Activated naive CD4-positive, alpha-beta T cell treated with anti-CD3 and anti-CD28 coated beads for 36 hours (primary cell): ENCODE data around the gene RAB11B. TPM values are rescaled to one million over a fixed set of nuclear protein-coding genes. Genes with fewer than 3 reads are reported as not detected.
"Not testable (repeated sequence)": the region's sequence is repeated elsewhere in the genome, so short reads cannot be mapped to it uniquely, and the experiment has no call there.

Experiments used
- CTCF ChIA-PET: fragments of 350-600 bp; sonication (Branson Sonifier 250); formaldehyde crosslinking; loops from one replicate; lab custom pipeline; 2021; ENCODE audit warnings: antibody characterized with exemption; lab: Charles Lee
- DNase-seq: peaks from one replicate; pipeline ENCODE4 v3.0.0-alpha.2; 2020
- H3K27ac Mint-ChIP-seq: one replicate; pipeline ENCODE4 v1.8.0; 2021; ENCODE audit warnings: mild to moderate bottlenecking, mixed read lengths
- H3K27me3 Mint-ChIP-seq: one replicate; pipeline ENCODE4 v1.8.0; 2021; ENCODE audit warnings: low read depth, mixed read lengths
- H3K36me3 Mint-ChIP-seq: one replicate; pipeline ENCODE4 v1.8.0; 2021; ENCODE audit warnings: low read depth, mixed read lengths
- H3K4me1 Mint-ChIP-seq: one replicate; pipeline ENCODE4 v1.8.0; 2021; ENCODE audit warnings: low read depth, mixed read lengths
- H3K4me3 Mint-ChIP-seq: one replicate; pipeline ENCODE4 v1.8.0; 2021; ENCODE audit warnings: mild to moderate bottlenecking, moderate library complexity, mixed read lengths
- H3K9me3 Mint-ChIP-seq: one replicate; pipeline ENCODE4 v1.8.0; 2021; ENCODE audit warnings: mixed read lengths
- intact Hi-C: fragments of 100-400 bp; cut with micrococcal nuclease; formaldehyde crosslinking; loops from one replicate; pipeline ENCODE4 v1.15.1; 2023
- total RNA-seq, 2 experiments: library from RNA; stranded (reverse); gene quantifications; one replicate each; pipeline ENCODE4 v1.2.3, GENCODE V29; 2021

Gene RAB11B
- total RNA-seq, 2 experiments from 2014 or later: 61.9 to 69.6 TPM

DNA sequence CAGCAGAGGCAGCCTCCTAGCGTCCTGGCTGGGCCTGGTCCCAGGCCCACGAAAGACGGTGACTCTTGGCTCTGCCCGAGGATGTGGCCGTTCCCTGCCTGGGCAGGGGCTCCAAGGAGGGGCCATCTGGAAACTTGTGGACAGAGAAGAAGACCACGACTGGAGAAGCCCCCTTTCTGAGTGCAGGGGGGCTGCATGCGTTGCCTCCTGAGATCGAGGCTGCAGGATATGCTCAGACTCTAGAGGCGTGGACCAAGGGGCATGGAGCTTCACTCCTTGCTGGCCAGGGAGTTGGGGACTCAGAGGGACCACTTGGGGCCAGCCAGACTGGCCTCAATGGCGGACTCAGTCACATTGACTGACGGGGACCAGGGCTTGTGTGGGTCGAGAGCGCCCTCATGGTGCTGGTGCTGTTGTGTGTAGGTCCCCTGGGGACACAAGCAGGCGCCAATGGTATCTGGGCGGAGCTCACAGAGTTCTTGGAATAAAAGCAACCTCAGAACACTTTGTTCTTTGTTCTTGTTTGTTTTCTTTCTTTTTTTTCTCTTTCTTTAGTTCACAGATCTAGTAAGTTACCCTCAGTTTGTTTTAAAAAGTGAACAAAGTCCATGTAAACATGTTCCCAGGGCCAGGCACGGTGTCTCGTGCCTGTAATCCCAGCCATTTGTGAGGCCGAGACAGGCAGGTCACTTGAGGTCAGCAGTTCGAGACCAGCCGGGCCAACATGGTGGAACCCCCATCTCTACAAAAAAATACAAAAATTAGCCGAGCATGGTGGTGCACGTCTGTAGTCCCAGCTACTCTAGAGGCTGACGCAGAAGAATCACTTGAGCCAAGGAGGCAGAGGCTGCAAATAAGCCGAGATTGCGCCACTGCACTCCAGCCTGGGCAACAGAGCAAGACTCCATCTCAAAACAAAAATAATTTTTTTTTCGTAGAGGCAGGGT is 16.0 kb upstream of the RAB11B start:
- Mint-ChIP-seq H3K9me3 (no peaks in the 10 kb centered on the region), H3K4me3 (no peak overlapping the region), H3K36me3 (no peaks in the 10 kb centered on the region), H3K27ac (no peak overlapping the region), H3K27me3 (no peaks in the 10 kb centered on the region), H3K4me1 (peaks cover 5% of the 10 kb centered on the region)
- intact Hi-C loops: no loop called here
- no peak for DNase-seq
- CTCF ChIA-PET: interaction anchor here (1.1 kb wide), 1 partner anchor 25 kb away, joined by 4 read pairs; no protein-coding TSS in a partner anchor

DNA sequence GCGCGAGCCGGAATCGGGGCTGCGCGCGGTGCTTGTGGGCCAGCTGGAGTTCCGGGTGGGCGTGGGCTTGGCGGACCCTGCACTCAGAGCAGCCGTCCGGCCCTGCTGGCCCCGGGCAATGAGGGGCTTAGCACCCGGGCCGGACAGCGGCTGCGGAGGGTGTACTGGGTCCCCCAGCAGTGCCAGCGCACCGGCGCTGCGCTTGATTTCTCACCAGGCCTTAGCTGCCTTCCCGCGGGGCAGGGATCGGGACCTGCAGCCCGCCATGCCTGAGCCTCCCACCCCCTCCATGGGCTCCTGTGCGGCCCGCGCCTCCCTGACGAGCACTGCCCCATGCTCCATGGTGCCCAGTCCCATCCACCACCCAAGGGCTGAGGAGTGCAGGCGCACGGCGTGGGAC is 14.4 kb upstream of the RAB11B start:
- H3K4me1 Mint-ChIP-seq, H3K9me3 Mint-ChIP-seq, H3K27ac Mint-ChIP-seq, H3K4me3 Mint-ChIP-seq, intact Hi-C loops, DNase-seq, H3K36me3 Mint-ChIP-seq, H3K27me3 Mint-ChIP-seq: not testable (repeated sequence)
- CTCF ChIA-PET: interaction anchor here (0.9 to 1.8 kb wide), 2 partner anchors 21 to 22 kb away, joined by 3 to 9 read pairs; no protein-coding TSS in a partner anchor

DNA sequence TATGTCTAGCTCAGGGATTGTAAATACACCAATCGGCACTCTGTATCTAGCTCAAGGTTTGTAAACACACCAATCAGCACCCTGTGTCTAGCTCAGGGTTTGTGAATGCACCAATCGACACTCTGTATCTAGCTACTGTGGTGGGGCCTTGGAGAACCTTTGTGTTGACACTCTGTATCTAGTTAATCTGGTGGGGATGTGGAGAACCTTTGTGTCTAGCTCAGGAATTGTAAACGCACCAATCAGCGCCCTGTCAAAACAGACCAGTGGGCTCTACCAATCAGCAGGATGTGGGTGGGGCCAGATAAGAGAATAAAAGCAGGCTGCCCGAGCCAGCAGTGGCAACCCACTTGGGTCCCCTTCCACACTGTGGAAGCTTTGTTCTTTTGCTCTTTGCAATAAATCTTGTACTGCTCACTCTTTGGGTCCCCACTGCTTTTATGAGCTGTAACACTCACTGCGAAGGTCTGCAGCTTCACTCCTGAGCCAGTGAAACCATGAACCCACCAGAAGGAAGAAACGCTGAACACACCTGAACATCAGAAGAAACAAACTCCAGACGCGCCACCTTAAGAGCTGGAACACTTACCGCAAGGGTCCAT is 13.7 kb upstream of the RAB11B start:
- H3K27ac Mint-ChIP-seq, DNase-seq, intact Hi-C loops: not testable (repeated sequence)

DNA sequence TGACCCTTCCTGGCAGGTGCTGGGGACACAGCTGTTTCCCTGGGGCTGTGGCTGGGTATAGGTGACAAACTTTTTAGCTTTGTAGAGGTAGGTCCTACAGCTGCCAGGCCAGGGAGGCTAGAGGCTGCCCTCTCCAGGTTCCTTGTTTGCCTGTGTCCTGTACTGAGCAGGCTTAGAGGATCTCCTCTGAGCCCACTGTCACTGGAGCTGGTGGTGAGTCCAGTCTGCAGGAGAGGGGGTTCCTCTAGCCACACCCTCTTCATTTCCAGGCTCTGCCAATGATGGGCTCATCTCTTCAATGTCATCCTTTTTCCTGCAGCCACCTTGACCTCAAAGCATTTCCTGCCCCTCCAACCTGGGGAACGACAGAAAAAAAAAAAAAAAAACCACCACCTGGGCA is 12.6 kb upstream of the RAB11B start:
- Mint-ChIP-seq H3K27ac (no peak overlapping the region), H3K36me3 (peaks cover 3% of the 10 kb centered on the region), H3K9me3 (peaks cover 2% of the 10 kb centered on the region), H3K4me1 (peaks cover 5% of the 10 kb centered on the region), H3K4me3 (no peak overlapping the region), H3K27me3 (no peaks in the 10 kb centered on the region)
- intact Hi-C loops: no loop called here
- CTCF ChIA-PET: interaction anchor here (1.8 kb wide), 1 partner anchor 24 kb away, joined by 9 read pairs; no protein-coding TSS in a partner anchor
- no peak for DNase-seq

More for the DNA sequence above, 13.7 kb upstream of the RAB11B start:
- CTCF ChIA-PET: interaction anchor here (0.7 to 1.8 kb wide), 2 partner anchors 23 to 265 kb away, joined by 3 to 9 read pairs; no protein-coding TSS in a partner anchor
- H3K27me3 Mint-ChIP-seq, H3K36me3 Mint-ChIP-seq, H3K4me3 Mint-ChIP-seq, H3K9me3 Mint-ChIP-seq, H3K4me1 Mint-ChIP-seq: not testable (repeated sequence)

DNA sequence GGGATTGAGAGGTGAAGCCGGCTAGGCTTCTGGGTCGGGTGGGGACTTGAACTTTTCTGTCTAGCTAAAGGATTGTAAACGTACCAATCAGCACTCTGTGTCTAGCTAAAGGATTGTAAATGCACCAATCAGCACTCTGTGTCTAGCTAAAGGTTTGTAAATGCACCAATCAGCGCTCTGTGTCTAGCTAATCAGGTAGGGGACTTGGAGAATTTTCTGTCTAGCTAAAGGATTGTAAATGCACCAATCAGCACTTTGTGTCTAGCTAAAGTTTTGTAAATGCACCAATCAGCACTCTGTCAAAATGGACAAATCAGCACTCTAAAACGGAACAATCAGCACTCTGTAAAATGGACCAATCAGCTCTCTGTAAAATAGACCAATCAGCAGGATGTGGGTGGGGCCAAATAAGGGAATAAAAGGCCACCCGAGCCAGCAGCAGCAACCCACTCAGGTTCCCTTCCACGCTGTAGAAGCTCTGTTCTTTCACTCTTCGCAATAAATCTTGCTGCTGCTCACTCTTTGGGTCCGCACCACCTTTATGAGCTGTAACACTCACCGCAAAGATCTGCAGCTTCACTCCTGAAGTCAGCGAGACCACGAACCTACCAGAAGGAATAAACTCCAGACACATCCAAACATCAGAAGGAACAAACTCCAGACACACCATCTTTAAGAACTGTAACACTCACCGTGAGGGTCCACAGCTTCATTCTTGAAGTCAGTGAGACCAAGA is 10.8 kb upstream of the RAB11B start:
- H3K36me3 Mint-ChIP-seq, H3K27me3 Mint-ChIP-seq, H3K27ac Mint-ChIP-seq, H3K4me3 Mint-ChIP-seq, intact Hi-C loops, DNase-seq, H3K9me3 Mint-ChIP-seq, H3K4me1 Mint-ChIP-seq: not testable (repeated sequence)
- CTCF ChIA-PET: interaction anchor here (0.8 kb wide), 1 partner anchor 24 kb away, joined by 3 read pairs; no protein-coding TSS in a partner anchor

DNA sequence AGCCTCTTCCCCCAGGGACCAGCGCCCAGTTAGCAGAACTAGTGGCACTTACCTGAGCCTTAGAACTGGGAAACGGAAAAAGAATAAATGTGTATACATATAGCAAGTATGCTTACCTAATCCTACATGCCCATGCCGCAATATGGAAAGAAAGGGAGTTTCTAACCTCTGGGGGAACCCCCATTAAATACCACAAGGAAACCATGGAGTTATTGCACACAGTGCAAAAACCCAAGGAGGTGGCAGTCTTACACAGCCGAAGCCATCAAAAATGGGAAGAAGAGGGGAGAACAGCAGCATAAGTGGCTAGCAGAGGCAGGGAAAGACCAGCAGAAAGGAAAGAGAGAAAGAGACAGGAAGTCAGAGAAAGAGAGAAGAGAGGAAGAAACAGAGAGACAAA is 5.6 kb upstream of the RAB11B start:
- intact Hi-C loops, DNase-seq, H3K9me3 Mint-ChIP-seq, H3K27me3 Mint-ChIP-seq, CTCF ChIA-PET, H3K4me1 Mint-ChIP-seq, H3K27ac Mint-ChIP-seq, H3K4me3 Mint-ChIP-seq, H3K36me3 Mint-ChIP-seq: not testable (repeated sequence)

DNA sequence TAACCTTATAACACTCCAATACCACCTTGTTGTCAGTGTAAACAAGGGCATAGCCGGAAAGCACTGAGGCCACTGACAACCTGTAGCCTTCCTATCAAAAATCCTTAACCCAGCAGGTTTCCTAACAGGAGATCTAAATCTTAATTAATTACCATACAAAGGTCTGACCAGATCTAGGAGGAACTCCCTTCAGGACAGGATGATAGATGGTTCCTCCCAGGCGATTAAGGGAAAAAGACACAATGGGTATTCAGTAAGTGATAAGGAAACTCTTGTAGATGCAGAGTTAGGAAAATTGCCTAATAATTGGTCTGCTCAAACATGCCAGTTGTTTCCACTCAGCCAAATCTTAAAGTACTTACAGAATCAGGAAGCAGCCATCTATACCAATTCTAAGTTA is 5.1 kb upstream of the RAB11B start:
- H3K4me3 Mint-ChIP-seq, H3K4me1 Mint-ChIP-seq, DNase-seq, intact Hi-C loops, H3K27me3 Mint-ChIP-seq, CTCF ChIA-PET, H3K27ac Mint-ChIP-seq, H3K36me3 Mint-ChIP-seq, H3K9me3 Mint-ChIP-seq: not testable (repeated sequence)

DNA sequence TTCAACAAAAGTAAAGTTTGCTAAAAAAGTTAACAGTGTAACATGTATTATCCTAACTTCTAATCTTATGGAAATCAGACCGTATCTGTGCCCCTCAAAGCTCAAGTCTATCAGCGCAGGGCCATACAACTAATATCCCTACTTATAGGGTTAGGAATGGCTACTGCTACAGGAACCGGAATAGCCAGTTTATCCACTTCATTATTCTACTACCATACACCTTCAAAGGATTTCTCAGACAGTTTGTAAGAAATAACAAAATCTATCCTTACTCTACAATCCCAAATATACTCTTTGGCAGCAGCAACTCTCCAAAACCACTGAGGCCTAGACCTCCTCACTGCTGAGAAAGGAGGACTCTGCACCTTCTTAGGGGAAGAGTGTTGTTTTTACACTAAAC is 4.6 kb upstream of the RAB11B start:
- H3K4me3 Mint-ChIP-seq, H3K27ac Mint-ChIP-seq, intact Hi-C loops, CTCF ChIA-PET, H3K36me3 Mint-ChIP-seq, H3K4me1 Mint-ChIP-seq, H3K27me3 Mint-ChIP-seq, H3K9me3 Mint-ChIP-seq, DNase-seq: not testable (repeated sequence)

DNA sequence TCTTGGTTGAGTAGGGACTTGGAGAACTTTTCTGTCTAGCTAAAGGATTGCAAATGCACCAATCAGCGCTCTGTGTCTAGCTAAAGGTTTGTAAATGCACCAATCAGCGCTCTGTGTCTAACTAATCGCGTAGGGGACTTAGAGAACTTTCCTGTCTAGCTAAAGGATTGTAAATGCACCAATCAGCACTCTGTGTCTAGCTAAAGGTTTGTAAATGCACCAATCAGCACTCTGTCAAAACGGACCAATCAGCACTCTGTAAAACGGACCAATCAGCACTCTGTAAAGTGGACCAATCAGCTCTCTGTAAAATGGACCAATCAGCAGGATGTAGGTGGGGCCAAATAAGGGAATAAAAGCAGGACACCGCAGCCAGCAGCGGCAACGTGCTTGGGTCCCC is 3.7 kb upstream of the RAB11B start:
- CTCF ChIA-PET, H3K27me3 Mint-ChIP-seq, intact Hi-C loops, H3K4me3 Mint-ChIP-seq, DNase-seq, H3K36me3 Mint-ChIP-seq, H3K9me3 Mint-ChIP-seq, H3K27ac Mint-ChIP-seq: not testable (repeated sequence)
- peaks cover 13% of the 10 kb centered on the region for H3K4me1 Mint-ChIP-seq

DNA sequence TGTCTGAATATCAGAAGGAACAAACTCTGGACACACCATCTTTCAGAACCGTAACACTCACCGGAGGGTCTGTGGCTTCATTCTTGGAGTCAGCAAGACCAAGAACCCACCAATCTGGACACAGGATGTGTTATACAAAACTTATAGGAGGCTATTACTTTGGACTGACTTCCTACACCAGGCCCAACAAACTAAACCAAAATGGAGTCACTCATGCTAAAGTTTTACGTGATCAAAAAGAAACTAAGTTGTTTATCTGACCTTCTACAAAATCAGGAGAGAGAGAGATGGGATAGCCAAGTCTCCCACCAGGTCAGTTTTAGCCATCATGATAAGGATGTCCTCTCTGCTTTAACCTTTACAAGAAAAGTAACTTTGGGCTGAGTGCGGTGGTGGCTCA is 3.2 kb upstream of the RAB11B start:
- peaks cover 18% of the 10 kb centered on the region for H3K4me1 Mint-ChIP-seq
- peaks cover 4% of the 10 kb centered on the region for H3K36me3 Mint-ChIP-seq
- no peak overlapping the region for H3K27ac Mint-ChIP-seq
- H3K27me3 Mint-ChIP-seq: no peaks in the 10 kb centered on the region
- H3K9me3 Mint-ChIP-seq: no peaks in the 10 kb centered on the region
- intact Hi-C loops: no loop called here
- DNase-seq: no peak
- no peak overlapping the region for H3K4me3 Mint-ChIP-seq
- CTCF ChIA-PET: no interaction called here

DNA sequence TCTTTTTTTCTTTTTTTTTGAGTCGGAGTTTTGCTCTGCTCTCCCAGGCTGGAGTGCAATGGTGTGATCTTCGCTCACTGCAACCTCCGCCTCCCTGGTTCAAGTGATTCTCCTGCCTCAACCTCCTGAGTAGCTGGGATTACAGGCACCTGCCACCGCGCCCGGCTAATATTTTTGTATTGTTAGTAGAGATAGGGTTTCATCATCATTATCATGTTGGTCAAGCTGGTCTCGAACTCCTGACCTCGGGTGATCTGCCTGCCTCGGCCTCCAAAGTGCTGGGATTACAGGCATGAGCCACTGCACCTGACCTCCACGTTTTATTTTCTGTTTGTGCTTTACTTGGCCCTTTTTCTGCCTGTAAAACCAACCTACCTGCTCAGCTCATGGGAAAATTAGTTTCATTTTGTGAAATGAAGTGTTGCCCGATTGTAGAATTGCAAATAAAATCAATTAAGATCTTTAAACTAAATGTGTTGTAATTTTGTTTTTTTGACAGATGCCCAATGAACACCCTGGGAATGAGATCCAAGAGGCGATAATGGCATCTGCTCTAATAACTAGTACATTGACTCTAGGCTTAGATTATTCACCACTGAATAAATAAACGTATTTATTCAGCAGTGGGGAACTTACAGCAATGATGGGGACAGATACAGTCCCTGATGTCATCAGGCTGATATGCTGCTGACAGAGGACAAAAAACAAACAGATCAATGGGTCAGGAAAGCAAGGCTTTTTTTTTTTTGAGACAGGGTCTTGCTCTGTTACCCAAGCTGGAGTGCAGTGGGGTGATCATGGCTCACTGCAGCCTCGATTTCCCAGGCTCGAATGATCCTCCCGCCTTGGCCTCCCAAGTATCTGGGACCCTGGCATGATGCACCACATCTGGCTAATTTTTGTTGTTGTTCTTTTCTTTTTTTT is 2.2 kb upstream of the RAB11B start:
- no peaks in the 10 kb centered on the region for H3K27me3 Mint-ChIP-seq
- peaks cover 24% of the 10 kb centered on the region for H3K4me1 Mint-ChIP-seq
- H3K36me3 Mint-ChIP-seq: peaks cover 4% of the 10 kb centered on the region
- no peak overlapping the region for H3K27ac Mint-ChIP-seq
- DNase-seq: no peak
- H3K9me3 Mint-ChIP-seq: no peaks in the 10 kb centered on the region
- CTCF ChIA-PET: interaction anchor here (0.6 kb wide), 1 partner anchor 1038 kb away, joined by 5 read pairs; no protein-coding TSS in a partner anchor
- intact Hi-C loops: no loop called here
- peak overlapping the region; percentile 17 for H3K4me3 Mint-ChIP-seq
